WTC11 (cell line): ENCODE measurements around the gene CADM1.

Source experiments
- NFYB ChIP-seq: sonication (generic); formaldehyde crosslinking; conservative IDR thresholded peaks from 2 replicates; pipeline ENCODE4 v1.8.0; 2022; ENCODE audit warnings: low read depth, missing genetic modification reagents
- SP1 ChIP-seq: sonication (generic); formaldehyde crosslinking; conservative IDR thresholded peaks from 2 replicates; pipeline ENCODE4 v1.8.1; 2022; ENCODE audit warnings: missing genetic modification reagents
- TEAD1 ChIP-seq: sonication (generic); formaldehyde crosslinking; IDR thresholded peaks from 2 replicates; pipeline ENCODE4 v1.8.0; 2022; ENCODE audit warnings: mild to moderate bottlenecking, missing genetic modification reagents
- TEAD4 ChIP-seq: sonication (generic); formaldehyde crosslinking; IDR thresholded peaks from 2 replicates; pipeline ENCODE4 v1.8.0; 2022; ENCODE audit warnings: mild to moderate bottlenecking, missing genetic modification reagents
- ZNF232 ChIP-seq: sonication (generic); formaldehyde crosslinking; IDR thresholded peaks from 2 replicates; pipeline ENCODE4 v1.8.0; 2022; ENCODE audit warnings: mild to moderate bottlenecking, missing genetic modification reagents
- TF ChIP-seq, protein P1 (sequence below): sonication (generic); formaldehyde crosslinking; IDR thresholded peaks from 2 replicates; pipeline ENCODE4 v1.8.0; 2022; ENCODE audit warnings: mild to moderate bottlenecking, missing genetic modification reagents
- TF ChIP-seq, protein P2 (sequence below): fragments of 200-600 bp; IDR thresholded peaks from 2 replicates; pipeline ENCODE4 v1.8.0; 2022; ENCODE audit warnings: antibody characterized with exemption
- TF ChIP-seq, protein P3 (sequence below): sonication (generic); formaldehyde crosslinking; IDR thresholded peaks from 2 replicates; pipeline ENCODE4 v1.8.1; 2023; ENCODE audit warnings: mild to moderate bottlenecking, missing genetic modification reagents, moderate library complexity

DNA sequence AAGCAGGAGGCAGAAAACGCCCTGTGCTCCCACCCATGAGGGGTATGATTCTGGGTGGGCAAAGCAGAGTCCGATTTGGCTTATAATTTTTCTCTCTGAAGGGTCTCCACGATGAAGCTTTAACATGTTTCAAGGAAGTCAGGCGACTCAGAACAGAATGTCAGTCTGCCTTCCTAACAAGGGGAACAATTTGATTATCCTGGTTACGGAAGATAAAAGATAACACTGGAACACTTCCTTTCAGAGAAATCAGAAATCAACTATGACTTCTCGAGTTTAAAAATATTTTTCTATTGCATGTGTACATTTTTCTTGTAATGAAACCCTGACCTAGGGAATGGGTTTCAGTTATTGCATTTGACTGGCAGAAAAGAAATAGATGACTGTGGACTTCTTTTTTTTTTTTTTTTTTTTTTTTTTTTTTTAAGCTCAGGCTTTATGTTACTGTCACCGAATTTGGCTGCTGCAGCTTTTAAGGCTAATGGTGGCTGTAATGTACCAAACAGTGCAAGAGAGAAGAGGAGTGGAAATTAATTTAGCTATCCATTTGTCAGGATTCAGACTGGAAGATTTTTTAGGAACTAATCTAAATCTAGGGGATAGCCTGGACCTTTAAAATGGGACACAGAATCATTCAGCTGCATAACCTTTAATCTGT lies 297.7 kb downstream of the CADM1 start:
- TF ChIP-seq, protein P1, sequence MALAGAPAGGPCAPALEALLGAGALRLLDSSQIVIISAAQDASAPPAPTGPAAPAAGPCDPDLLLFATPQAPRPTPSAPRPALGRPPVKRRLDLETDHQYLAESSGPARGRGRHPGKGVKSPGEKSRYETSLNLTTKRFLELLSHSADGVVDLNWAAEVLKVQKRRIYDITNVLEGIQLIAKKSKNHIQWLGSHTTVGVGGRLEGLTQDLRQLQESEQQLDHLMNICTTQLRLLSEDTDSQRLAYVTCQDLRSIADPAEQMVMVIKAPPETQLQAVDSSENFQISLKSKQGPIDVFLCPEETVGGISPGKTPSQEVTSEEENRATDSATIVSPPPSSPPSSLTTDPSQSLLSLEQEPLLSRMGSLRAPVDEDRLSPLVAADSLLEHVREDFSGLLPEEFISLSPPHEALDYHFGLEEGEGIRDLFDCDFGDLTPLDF (CRISPR knock-in tag) = no peak
- TF ChIP-seq, protein P2, sequence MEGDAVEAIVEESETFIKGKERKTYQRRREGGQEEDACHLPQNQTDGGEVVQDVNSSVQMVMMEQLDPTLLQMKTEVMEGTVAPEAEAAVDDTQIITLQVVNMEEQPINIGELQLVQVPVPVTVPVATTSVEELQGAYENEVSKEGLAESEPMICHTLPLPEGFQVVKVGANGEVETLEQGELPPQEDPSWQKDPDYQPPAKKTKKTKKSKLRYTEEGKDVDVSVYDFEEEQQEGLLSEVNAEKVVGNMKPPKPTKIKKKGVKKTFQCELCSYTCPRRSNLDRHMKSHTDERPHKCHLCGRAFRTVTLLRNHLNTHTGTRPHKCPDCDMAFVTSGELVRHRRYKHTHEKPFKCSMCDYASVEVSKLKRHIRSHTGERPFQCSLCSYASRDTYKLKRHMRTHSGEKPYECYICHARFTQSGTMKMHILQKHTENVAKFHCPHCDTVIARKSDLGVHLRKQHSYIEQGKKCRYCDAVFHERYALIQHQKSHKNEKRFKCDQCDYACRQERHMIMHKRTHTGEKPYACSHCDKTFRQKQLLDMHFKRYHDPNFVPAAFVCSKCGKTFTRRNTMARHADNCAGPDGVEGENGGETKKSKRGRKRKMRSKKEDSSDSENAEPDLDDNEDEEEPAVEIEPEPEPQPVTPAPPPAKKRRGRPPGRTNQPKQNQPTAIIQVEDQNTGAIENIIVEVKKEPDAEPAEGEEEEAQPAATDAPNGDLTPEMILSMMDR = no peak
- no peak for TF ChIP-seq SP1
- TF ChIP-seq, protein P3, sequence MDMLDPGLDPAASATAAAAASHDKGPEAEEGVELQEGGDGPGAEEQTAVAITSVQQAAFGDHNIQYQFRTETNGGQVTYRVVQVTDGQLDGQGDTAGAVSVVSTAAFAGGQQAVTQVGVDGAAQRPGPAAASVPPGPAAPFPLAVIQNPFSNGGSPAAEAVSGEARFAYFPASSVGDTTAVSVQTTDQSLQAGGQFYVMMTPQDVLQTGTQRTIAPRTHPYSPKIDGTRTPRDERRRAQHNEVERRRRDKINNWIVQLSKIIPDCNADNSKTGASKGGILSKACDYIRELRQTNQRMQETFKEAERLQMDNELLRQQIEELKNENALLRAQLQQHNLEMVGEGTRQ = no peak
- TF ChIP-seq TEAD1 (CRISPR knock-in tag) = no peak
- no peak for TF ChIP-seq TEAD4
- TF ChIP-seq ZNF232 (CRISPR knock-in tag) = no peak
- no peak for TF ChIP-seq NFYB
